ENCODE data around the gene SLC13A2. TPM values are rescaled to one million over a fixed set of nuclear protein-coding genes. Genes with fewer than 3 reads are reported as not detected.

The SLC13A2 gene
- total and polyA plus RNA-seq, 2 donors (not counting 3 experiments of a cell fraction or from before 2014, with no cell fraction given): not detected

DNA sequence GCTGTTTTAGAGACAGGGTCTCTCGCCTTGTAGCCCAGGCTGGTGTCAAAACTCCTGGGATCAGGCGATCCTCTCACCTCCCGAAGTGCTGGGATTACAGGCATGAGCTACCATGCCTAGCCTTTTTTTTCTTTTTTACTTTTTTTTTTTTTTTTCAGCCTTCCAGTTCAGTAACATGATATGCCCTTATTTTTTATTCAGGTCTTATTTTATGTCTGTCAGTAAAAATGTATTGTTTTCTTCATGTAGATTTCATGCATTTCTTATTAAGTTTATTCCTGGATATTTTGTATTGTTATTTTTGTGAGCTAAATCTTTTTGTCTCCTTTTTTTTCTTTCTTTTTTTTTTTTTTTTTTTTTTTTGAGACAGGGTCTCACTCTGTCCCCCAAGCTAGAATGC lies 30.0 kb downstream of the SLC13A2 start:
- H3K79me2 ChIP-seq (ENCODE audit: control insufficient read depth, insufficient read depth, low read length): no peaks in the 10 kb centered on the region
- peaks cover 13 to 24% of the 10 kb centered on the region in 2 experiments for H3K27me3 ChIP-seq (ENCODE audit: control insufficient read depth in 2 of 2, insufficient read depth in 2 of 2, low read length in 2 of 2)
- H3K27ac ChIP-seq (ENCODE audit: insufficient read depth, low read depth, low read length): no peak overlapping the region
- intact Hi-C loops (cut with micrococcal nuclease): no loop called here
- no peak overlapping the region for H2AFZ ChIP-seq (ENCODE audit: low read depth, low read length)
- TF ChIP-seq MYC (IDR thresholded peaks at IDR 0.05; ENCODE audit: low read depth, low read length): no peak
- TF ChIP-seq FOS (IDR thresholded peaks at IDR 0.05; ENCODE audit: borderline replicate concordance, insufficient read depth, low read length): no peak
- TF ChIP-seq, protein P1, sequence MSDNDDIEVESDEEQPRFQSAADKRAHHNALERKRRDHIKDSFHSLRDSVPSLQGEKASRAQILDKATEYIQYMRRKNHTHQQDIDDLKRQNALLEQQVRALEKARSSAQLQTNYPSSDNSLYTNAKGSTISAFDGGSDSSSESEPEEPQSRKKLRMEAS (IDR thresholded peaks at IDR 0.05; ENCODE audit: insufficient read depth, insufficient read length): no peak
- TF ChIP-seq, protein P2, sequence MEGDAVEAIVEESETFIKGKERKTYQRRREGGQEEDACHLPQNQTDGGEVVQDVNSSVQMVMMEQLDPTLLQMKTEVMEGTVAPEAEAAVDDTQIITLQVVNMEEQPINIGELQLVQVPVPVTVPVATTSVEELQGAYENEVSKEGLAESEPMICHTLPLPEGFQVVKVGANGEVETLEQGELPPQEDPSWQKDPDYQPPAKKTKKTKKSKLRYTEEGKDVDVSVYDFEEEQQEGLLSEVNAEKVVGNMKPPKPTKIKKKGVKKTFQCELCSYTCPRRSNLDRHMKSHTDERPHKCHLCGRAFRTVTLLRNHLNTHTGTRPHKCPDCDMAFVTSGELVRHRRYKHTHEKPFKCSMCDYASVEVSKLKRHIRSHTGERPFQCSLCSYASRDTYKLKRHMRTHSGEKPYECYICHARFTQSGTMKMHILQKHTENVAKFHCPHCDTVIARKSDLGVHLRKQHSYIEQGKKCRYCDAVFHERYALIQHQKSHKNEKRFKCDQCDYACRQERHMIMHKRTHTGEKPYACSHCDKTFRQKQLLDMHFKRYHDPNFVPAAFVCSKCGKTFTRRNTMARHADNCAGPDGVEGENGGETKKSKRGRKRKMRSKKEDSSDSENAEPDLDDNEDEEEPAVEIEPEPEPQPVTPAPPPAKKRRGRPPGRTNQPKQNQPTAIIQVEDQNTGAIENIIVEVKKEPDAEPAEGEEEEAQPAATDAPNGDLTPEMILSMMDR (IDR thresholded peaks at IDR 0.05; ENCODE audit: extremely low read depth in 1 of 2, insufficient read depth in 1 of 2, low read depth in 1 of 2, low read length in 2 of 2): no peak
- TF ChIP-seq GATA2 (IDR thresholded peaks at IDR 0.05; ENCODE audit: insufficient read depth, insufficient read length, low read depth, low read length): no peak
- TF ChIP-seq EZH2 (IDR thresholded peaks at IDR 0.05; ENCODE audit: borderline replicate concordance, low read depth, low read length, severe bottlenecking): no peak
- no peaks in the 10 kb centered on the region for H3K4me1 ChIP-seq (ENCODE audit: control insufficient read depth, extremely low read depth, insufficient read depth, low read length)
- POLR2A ChIA-PET: no interaction called here
- no peak overlapping the region for H3K4me3 ChIP-seq (replicated peaks in 1 of 3; ENCODE audit: insufficient read depth in 1 of 3, low read depth in 1 of 3, low read length in 3 of 3)
- no peak overlapping the region for H3K4me2 ChIP-seq (ENCODE audit: insufficient read depth, low read length)
- DNase-seq (ENCODE audit: low read depth, low spot score) (no peak), FAIRE-seq (no peak)
- no peaks in the 10 kb centered on the region for H4K20me1 ChIP-seq (replicated peaks; ENCODE audit: control insufficient read depth, extremely low read depth, insufficient read depth, low read length)
- BruUV-seq (replicated peaks): no TSS peak
- dilution Hi-C loops (cut with MboI; ENCODE audit: extremely low pct_ligation_motif_present, low sequenced_read_pairs): no loop called here
- no peaks in the 10 kb centered on the region for H3K9me3 ChIP-seq (replicated peaks; ENCODE audit: control insufficient read depth, insufficient read depth, low read length)
- no peaks in the 10 kb centered on the region for H3K9me1 ChIP-seq (replicated peaks; ENCODE audit: control insufficient read depth, extremely low read depth, insufficient read depth, low read length)
- no peaks in the 10 kb centered on the region for H3K36me3 ChIP-seq (ENCODE audit: control insufficient read depth in 2 of 2, extremely low read depth in 1 of 2, insufficient read depth in 2 of 2, low read length in 2 of 2)
- CTCF ChIA-PET: interaction anchor here (0.8 to 1.7 kb wide), 3 partner anchors 10 to 109 kb away, joined by 3 to 9 read pairs (median 7); no protein-coding TSS in a partner anchor
- no peak overlapping the region for H3K9ac ChIP-seq (replicated peaks; ENCODE audit: extremely low read depth, insufficient read depth, low read length)
